Fibroblast of skin of left biceps (primary cell): ENCODE measurements around the gene TM2D1.
A peak's percentile ranks its signal among the peaks of the same experiment; 100 is the strongest.

Experiments used
- DNase-seq, 2 experiments: peaks; one replicate each; pipeline ENCODE4 v3.0.0-alpha.2; 2013; ENCODE audit warnings: low read depth in 2 of 2

TM2D1 gene

GRCh38 chr1:61644303-61644702, 80.6 kb downstream of the TM2D1 start:
- no peak for DNase-seq

DNA sequence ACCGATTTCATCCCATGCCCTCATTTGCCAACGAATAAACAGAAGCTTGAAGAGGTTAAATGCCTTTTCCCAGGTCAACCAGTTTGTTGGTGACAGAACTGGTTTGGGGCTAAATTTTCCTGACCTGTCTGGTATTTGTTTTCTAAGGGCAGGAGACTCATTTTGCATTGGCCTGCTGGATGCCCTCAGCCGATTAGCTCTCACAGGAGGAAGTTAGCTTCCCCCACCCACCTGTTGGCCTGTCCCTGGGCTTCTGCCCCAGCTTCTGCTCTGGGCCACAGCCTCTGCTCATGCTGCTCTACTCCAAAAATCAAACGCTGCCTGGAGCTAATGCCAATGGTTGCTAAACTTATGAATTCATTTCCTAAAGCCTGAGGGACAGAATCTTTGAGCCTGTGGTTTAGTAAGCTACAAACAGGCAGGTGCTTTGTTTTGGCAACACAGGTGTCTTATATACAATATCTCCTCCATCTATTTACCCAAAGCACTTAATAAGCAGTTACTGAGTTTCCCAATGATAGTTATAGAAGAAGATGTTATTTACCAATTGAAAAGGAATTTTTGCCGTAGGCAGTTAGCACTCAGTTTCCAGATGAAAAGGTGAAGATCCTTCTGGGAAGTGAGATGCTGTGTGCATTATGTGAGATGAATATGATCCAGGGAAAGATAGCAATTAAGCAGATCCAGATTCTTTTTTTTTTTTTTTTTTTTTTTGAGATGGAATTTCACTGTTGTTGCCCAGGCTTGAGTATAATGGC, 82.3 kb downstream of the TM2D1 start:
- no peak for DNase-seq

GRCh38 chr1:61641578-61642336, 83.2 kb downstream of the TM2D1 start:
- DNase-seq, result no peak

DNA sequence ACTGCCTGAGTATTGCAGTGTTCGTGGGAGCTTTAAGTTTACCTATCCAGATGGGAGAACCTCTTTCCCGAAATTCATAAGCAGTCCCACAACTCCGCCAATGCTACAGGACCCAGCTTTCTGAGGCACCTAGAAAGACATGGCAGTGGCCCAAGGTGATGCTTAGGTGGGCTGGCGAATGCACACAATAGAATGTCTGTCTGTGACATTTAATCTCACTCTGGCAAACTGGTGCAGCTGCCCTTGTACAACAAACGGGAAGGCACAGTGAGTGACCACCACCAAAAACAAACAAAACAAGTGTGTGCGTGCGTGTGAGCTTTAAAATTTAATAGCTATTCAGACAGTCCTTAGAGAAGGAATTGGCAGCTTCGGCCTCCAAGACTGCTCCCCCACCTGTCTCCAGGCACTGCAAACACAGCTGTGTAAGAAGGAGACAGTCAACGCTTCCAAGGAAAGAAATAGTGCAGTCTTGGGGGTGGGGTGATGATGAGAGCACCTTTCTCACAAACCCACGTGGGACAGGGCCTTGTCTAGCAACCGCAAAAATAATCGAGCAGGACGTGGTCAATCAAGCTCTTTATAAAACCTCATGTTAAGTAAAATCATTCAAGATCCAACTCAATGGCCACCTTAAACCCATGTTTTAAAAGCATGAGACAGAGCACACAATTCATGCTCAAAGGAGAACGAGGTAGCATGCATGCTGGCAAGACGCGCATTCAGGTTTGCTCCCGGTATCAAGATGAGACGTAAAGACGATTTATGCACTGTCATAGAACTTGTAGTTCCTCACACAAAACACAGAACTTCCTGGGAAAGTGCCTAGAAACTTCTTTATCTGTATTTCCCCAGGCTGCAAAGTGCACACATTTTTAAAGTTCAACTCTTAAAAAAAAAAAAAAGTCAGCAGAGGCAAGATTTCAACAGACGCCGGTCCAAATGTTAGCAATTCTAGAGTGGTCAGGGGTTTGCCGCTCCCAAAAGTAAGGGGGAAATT, 84.1 kb downstream of the TM2D1 start:
- DNase-seq, result no peak

DNA sequence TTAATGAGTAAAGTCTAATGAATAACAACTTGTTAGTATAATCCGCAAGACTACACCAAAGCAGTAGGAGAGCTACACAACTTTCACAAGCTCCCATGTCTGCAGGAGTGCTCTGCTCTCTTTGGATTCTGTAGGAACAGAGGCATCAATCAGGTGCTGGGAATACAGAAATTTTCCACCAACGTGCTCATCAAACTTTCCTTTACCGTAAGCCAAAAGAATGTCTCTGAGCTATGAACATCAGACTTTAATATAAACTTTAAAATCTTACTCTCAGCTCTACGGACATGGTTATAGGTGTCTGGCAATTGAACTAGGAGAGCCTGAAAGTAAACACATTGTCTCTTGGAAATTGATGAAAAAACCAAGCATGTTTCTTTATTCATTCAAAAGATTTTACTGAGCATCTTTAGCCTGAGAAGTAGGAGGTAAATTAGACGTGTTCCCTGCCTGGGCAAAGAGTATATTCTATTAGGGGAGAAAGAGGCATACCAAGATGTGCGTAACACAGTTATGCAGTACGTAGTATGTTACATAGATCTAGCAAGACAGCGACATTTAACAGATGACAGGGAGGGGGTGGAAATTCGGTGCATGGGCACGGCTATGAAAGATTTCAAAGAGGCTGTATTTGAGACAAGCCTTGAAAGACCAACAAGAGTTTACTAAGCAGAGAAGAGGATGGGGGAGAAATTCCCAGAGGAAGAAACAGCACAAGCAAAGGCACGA, 85.2 kb downstream of the TM2D1 start:
- no peak for DNase-seq

DNA sequence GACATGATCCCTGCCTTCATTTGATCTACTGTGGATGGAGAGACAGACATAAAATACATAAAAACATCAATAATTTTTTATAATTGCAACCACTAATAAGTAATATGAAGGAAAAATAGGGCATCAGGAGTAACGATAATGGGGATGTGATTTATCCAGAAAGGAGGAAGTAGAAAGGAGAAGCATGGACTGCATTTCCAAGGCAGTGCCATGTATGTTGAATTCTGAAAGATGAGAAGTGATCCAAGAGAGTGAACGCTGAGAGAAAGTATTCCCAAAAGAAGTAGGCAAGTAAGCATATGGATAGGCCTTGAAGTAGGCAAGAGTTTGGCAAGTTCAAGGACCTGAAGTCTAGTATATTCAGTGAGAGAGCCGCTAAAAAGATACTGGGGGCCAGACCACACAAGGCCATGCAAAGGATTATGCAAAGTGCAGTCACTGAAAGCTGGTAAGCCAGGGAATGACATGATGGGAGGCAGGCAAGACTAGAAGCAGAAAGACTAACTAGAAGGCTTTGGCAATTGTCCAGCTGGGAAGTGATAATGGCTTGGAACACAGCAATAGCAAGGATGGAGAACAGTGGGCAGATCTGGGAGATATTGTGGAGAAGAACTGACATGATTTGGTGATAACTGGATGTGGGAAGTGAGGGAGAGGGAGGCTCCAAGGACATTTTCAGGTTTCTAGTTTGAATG, 85.9 kb downstream of the TM2D1 start:
- DNase-seq, result no peak

DNA sequence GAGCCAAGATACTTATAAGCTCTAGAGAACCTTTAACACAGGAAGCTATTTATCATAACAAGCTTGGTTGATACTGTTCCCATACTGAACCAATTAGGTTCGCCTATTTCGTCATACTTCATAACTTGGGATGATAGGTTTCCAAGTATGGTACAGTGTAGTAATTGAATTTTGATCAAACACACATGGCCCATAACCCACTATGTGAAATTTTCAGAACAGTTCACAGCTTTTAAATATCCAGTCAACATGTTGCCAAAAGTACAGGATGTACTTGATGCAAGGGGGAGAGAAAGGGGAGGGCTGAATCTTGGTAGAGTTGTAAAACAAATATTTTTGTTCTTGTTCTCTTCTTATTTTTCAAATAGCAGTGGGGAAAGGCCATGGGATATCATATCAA, 86.6 kb downstream of the TM2D1 start:
- DNase-seq, result peak; percentile 95

GRCh38 chr1:61637470-61637869, 87.5 kb downstream of the TM2D1 start:
- DNase-seq, result no peak

DNA sequence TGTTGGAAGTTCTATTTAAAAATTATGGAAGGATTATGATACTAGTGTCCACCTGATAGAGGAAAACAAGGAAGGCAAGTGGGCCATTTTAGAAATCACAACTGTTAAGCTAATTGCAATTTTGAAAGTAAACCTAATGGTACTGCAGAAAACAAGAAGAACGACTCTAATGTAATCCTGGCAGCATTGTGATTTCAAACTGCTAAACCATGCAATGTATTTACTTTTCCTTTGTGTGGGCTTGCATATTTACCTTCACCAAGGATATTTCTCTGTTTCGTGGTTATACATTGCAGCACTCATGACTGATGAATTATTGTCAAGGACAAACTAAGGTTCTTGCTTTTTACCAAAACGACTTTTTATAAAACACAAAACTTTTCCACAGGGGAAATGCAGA, 88.1 kb downstream of the TM2D1 start:
- no peak for DNase-seq

- no peak for DNase-seq
Observed at GRCh38 chr1:61636376-61636775, 88.6 kb downstream of the TM2D1 start.

DNA sequence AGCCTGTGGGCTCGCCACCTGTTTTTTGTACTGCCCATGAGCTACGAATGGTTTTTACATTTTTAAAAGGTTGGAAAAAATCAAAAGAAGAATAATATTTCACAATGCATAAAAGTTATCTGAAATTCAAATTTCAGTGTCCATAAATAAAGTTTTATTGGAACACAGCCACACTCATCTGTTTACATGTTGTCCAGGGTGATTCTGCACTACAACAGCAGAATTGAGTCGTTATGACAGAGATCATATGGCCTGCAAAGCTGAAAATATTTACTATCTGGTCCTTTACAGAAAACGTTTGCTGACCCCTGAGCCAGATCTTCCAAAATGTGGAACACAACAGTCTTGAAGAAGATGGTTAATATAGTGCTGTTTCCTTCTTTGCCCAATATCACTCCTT, 89.4 kb downstream of the TM2D1 start:
- DNase-seq, result no peak

- no peak for DNase-seq
Observed at GRCh38 chr1:61631436-61631835, 93.5 kb downstream of the TM2D1 start.
